Activated T-cell treated with anti-CD3 and anti-CD28 coated beads, Interleukin-2, amount 50 U/mL, for 48 hours (primary cell): ENCODE results near the gene SCGN.
"Not testable (repeated sequence)": the region's sequence is repeated elsewhere in the genome, so short reads cannot be mapped to it uniquely, and the experiment has no call there.

ENCODE experiments used
- DNase-seq, 2 experiments: peaks; one replicate each; pipeline ENCODE4 v3.0.0-alpha.2; 2020

SCGN gene

GRCh38 chr6:25732468-25733198 is 80.6 kb downstream of the SCGN start:
- DNase-seq, result no peak

- no peak for DNase-seq
Observed at GRCh38 chr6:25735261-25735660, 83.2 kb downstream of the SCGN start.

GRCh38 chr6:25743868-25744267 is 91.9 kb downstream of the SCGN start:
- no peak for DNase-seq

GRCh38 chr6:25745836-25746235 is 93.8 kb downstream of the SCGN start:
- no peak for DNase-seq

GRCh38 chr6:25746968-25747367 is 95.0 kb downstream of the SCGN start:
- DNase-seq, result no peak

- no peak for DNase-seq
Observed at GRCh38 chr6:25747477-25747876, 95.5 kb downstream of the SCGN start.

GRCh38 chr6:25748049-25748448 is 96.0 kb downstream of the SCGN start:
- DNase-seq, result no peak

- not testable (repeated sequence) for DNase-seq
Observed at GRCh38 chr6:25748601-25749517, 96.8 kb downstream of the SCGN start.

GRCh38 chr6:25749837-25750236 is 97.8 kb downstream of the SCGN start:
- no peak for DNase-seq

- DNase-seq, result no peak
Observed at GRCh38 chr6:25750906-25751305, 98.9 kb downstream of the SCGN start.
